GM12878 (cell line): ENCODE results near the gene TP53I3. TPM values are rescaled to one million over a fixed set of nuclear protein-coding genes. Genes with fewer than 3 reads are reported as not detected.

Source experiments
- ATAC-seq: fragments of 200-7000 bp; cut with Tn5 transposase; 3 replicates; pipeline ENCODE4 v1.9.1; 2020; ENCODE audit warnings: mild to moderate bottlenecking, moderate library complexity
- BruUV-seq: library from RNA; stranded (reverse); fragments of 400-500 nt; replicated peaks from 2 replicates; lab custom pipeline; 2021; lab: Mats Ljungman, UMichigan
- CTCF ChIA-PET: fragments of 300-600 bp; sonication (Branson Sonifier 250); formaldehyde crosslinking; extraction: SDS; loops from one replicate; lab custom pipeline; 2021; ENCODE audit warnings: inconsistent platforms; lab: Yijun Ruan, JAX
- POLR2A ChIA-PET: fragments of 350-600 bp; formaldehyde crosslinking; extraction: SDS; loops from one replicate; lab custom pipeline; 2021; ENCODE audit warnings: inconsistent platforms; lab: Charles Lee
- RAD21 ChIA-PET: fragments of 300-600 bp; sonication (Branson Sonifier 250); formaldehyde crosslinking; loops from one replicate; lab custom pipeline; 2023; ENCODE audit warnings: antibody characterized with exemption; ENCODE audit not compliant: unreplicated experiment; lab: Charles Lee
- SMC1A ChIA-PET: fragments of 300-600 bp; sonication (Branson Sonifier 250); formaldehyde crosslinking; loops from one replicate; lab custom pipeline; 2023; ENCODE audit not compliant: unreplicated experiment, uncharacterized antibody; lab: Charles Lee
- DNase-seq: peaks from one replicate; pipeline ENCODE4 v3.0.0-alpha.2; 2011; ENCODE audit warnings: low read depth, low spot score
- FAIRE-seq: peaks from 3 replicates; lab custom pipeline; 2011; peaks lifted over from hg19 to GRCh38; lab: Jason Lieb, UNC
- H2AFZ ChIP-seq: 2 replicates; pipeline ENCODE4 v1.6.0; 2011; ENCODE audit warnings: low read depth, low read length, control low read depth; ENCODE audit not compliant: control insufficient read depth
- H3K27ac ChIP-seq: 2 replicates; pipeline ENCODE4 v1.5.1; 2011; ENCODE audit warnings: control low read depth; ENCODE audit not compliant: control insufficient read depth, insufficient read depth
- H3K27me3 ChIP-seq, 2 experiments: replicated peaks in 1 of 2; 2 replicates each; pipeline versions ENCODE4 v1.6.0 to v1.6.1; 2011; ENCODE audit warnings: low read length in 1 of 2; ENCODE audit not compliant: control insufficient read depth in 2 of 2, insufficient read depth in 2 of 2
- H3K36me3 ChIP-seq, 2 experiments: 2 replicates each; pipeline ENCODE4 v1.5.1; 2011; ENCODE audit warnings: low read length in 1 of 2; ENCODE audit not compliant: control insufficient read depth in 2 of 2, insufficient read depth in 2 of 2
- H3K4me1 ChIP-seq: 2 replicates; pipeline ENCODE4 v1.6.1; 2011; ENCODE audit warnings: mild to moderate bottlenecking, low read length, moderate library complexity, mixed read lengths; ENCODE audit not compliant: control insufficient read depth, insufficient read depth
- H3K4me2 ChIP-seq: 2 replicates; pipeline ENCODE4 v1.6.0; 2011; ENCODE audit warnings: control low read depth; ENCODE audit not compliant: control insufficient read depth, insufficient read depth
- H3K4me3 ChIP-seq: fragments of 200-600 bp; sonication (generic); 2 replicates; pipeline ENCODE4 v1.5.1; 2016
- H3K79me2 ChIP-seq: 2 replicates; pipeline ENCODE4 v1.6.0; 2011; ENCODE audit warnings: low read length; ENCODE audit not compliant: control insufficient read depth, insufficient read depth
- H3K9ac ChIP-seq: 2 replicates; pipeline ENCODE4 v1.8.0; 2011; ENCODE audit warnings: low read length, control low read depth, mixed read lengths; ENCODE audit not compliant: control insufficient read depth, insufficient read depth
- H3K9me3 ChIP-seq: replicated peaks from 3 replicates; pipeline ENCODE4 v1.5.1; 2011; ENCODE audit warnings: mild to moderate bottlenecking, low read length; ENCODE audit not compliant: control insufficient read depth, insufficient read depth
- H4K20me1 ChIP-seq: 2 replicates; pipeline ENCODE4 v1.6.0; 2011; ENCODE audit not compliant: control insufficient read depth, insufficient read depth
- BHLHE40 ChIP-seq, 2 experiments: fragments of 450-650 bp in 1 of 2; IDR thresholded peaks; 2 replicates each; pipeline ENCODE4 v1.6.1; 2011 to 2017; ENCODE audit warnings: low read depth in 2 of 2, borderline replicate concordance in 1 of 2, improper control_type of control experiment in 1 of 2, low read length in 1 of 2, mild to moderate bottlenecking in 1 of 2
- CHD1 ChIP-seq: IDR thresholded peaks from 2 replicates; pipeline ENCODE4 v1.6.1; 2012; ENCODE audit warnings: low read depth, low read length, improper control_type of control experiment
- CREB1 ChIP-seq: IDR thresholded peaks from 2 replicates; pipeline ENCODE4 v1.6.1; 2012; ENCODE audit warnings: low read depth, mild to moderate bottlenecking, inconsistent platforms
- DPF2 ChIP-seq: fragments of 450-650 bp; IDR thresholded peaks from 2 replicates; pipeline ENCODE4 v1.6.1; 2017; ENCODE audit warnings: mild to moderate bottlenecking
- ELK1 ChIP-seq: IDR thresholded peaks from 2 replicates; pipeline ENCODE4 v1.6.1; 2012; ENCODE audit warnings: low read depth, low read length, improper control_type of control experiment
- KAT2A ChIP-seq: conservative IDR thresholded peaks from 2 replicates; pipeline ENCODE4 v1.6.1; 2011; ENCODE audit warnings: low read depth, low read length; ENCODE audit not compliant: control insufficient read depth
- MEF2B ChIP-seq: fragments of 450-650 bp; IDR thresholded peaks from 2 replicates; pipeline ENCODE4 v1.6.1; 2018; ENCODE audit warnings: mild to moderate bottlenecking, moderate library complexity; ENCODE audit not compliant: partially characterized antibody, poor library complexity, severe bottlenecking
- MTA2 ChIP-seq: fragments of 450-650 bp; IDR thresholded peaks from 2 replicates; pipeline ENCODE4 v1.6.1; 2016; ENCODE audit warnings: low read depth, mild to moderate bottlenecking, moderate library complexity
- NFYA ChIP-seq: IDR thresholded peaks from 2 replicates; pipeline ENCODE4 v1.6.1; 2011; ENCODE audit warnings: low read depth, mild to moderate bottlenecking, low read length, improper control_type of control experiment, borderline replicate concordance
- NR2C1 ChIP-seq: fragments of 450-650 bp; IDR thresholded peaks from 2 replicates; pipeline ENCODE4 v1.6.1; 2017; ENCODE audit warnings: antibody characterized with exemption, mild to moderate bottlenecking, moderate library complexity
- NR2C2 ChIP-seq: IDR thresholded peaks from 2 replicates; pipeline ENCODE4 v1.6.1; 2011; ENCODE audit warnings: borderline replicate concordance, low read depth; ENCODE audit not compliant: control insufficient read depth, insufficient read length
- NRF1 ChIP-seq: conservative IDR thresholded peaks from 2 replicates; pipeline ENCODE4 v1.6.1; 2011; ENCODE audit warnings: mild to moderate bottlenecking, low read depth, low read length, improper control_type of control experiment
- PAX8 ChIP-seq: fragments of 450-650 bp; IDR thresholded peaks from 2 replicates; pipeline ENCODE4 v1.6.1; 2017; ENCODE audit warnings: mild to moderate bottlenecking, moderate library complexity
- POU2F2 ChIP-seq: IDR thresholded peaks from 3 replicates; pipeline ENCODE4 v1.6.1; 2011; ENCODE audit warnings: low read depth, mild to moderate bottlenecking, low read length, borderline replicate concordance
- SMARCA5 ChIP-seq: fragments of 450-650 bp; IDR thresholded peaks from 2 replicates; pipeline ENCODE4 v1.6.1; 2017; ENCODE audit warnings: mild to moderate bottlenecking
- SUZ12 ChIP-seq: fragments of 200-600 bp; sonication (generic); IDR thresholded peaks from one replicate; pipeline ENCODE4 v1.6.1; 2018; ENCODE audit warnings: antibody characterized with exemption, mild to moderate bottlenecking; ENCODE audit not compliant: unreplicated experiment
- WGBS: methylation state at CpG from one replicate; pipeline ENCODE4 v1.1.6; 2016; ENCODE audit warnings: low lambda C conversion rate; ENCODE audit not compliant: insufficient replicate concordance, insufficient coverage; ENCODE audit errors: missing lambda C conversion rate; 5-methylcytosine and 5-hydroxymethylcytosine counted together
- in situ Hi-C: fragments of 300-500 bp; cut with MboI; formaldehyde crosslinking; loops from 9 replicates; pipeline ENCODE4 v1.14.3; 2018; ENCODE audit warnings: mixed read lengths
- intact Hi-C: fragments of 100-400 bp; cut with micrococcal nuclease; formaldehyde crosslinking; loops from one replicate; pipeline ENCODE4 v1.14.2; 2022; ENCODE audit not compliant: unreplicated experiment
- polyA plus RNA-seq, 11 experiments: library from polyadenylated mRNA; depleted of rRNA in 4 of 11; unstranded in 6 of 11; stranded (reverse) in 5 of 11; fragments of >200 nt; fragmentation: Nextera tagmentation in 4 of 11; fragmentation: Illumina TruSeq in 1 of 11; extraction: Ambion mirVana in 4 of 11; extraction: Trizol in 1 of 11; gene quantifications; 1 replicate in 1 of 11; 2 replicates in 10 of 11; pipeline versions ENCODE4 v1.2.1 to v1.2.3, GENCODE V29; 2011 to 2016; ENCODE audit warnings: inconsistent platforms in 2 of 11, missing spikeins in 2 of 11, low read depth in 1 of 11
- total RNA-seq, 4 experiments: library from RNA; depleted of rRNA in 3 of 4; stranded (reverse); fragments of >200 nt in 3 of 4; fragmentation: Illumina TruSeq in 1 of 4; extraction: Trizol in 1 of 4; gene quantifications; 2 replicates each; pipeline versions ENCODE4 v1.2.1 to v1.2.3, GENCODE V29; 2013 to 2021
- TF ChIP-seq, protein P1 (sequence below): IDR thresholded peaks from 2 replicates; pipeline ENCODE4 v1.6.1; 2011; ENCODE audit warnings: mild to moderate bottlenecking, low read depth, low read length, moderate library complexity; ENCODE audit not compliant: insufficient replicate concordance
- TF ChIP-seq, protein P2 (sequence below): IDR thresholded peaks from 2 replicates; pipeline ENCODE4 v1.6.1; 2012; ENCODE audit warnings: low read depth, low read length, improper control_type of control experiment

Gene TP53I3
- total and polyA plus RNA-seq, 10 of the 15 experiments (the other 5 are each of a cell fraction or from before 2014, with no cell fraction given), result 1.4 to 57.4 (median 11.6) TPM

GRCh38 chr2:24073816-24074215 is 10.8 kb downstream of the TP53I3 start:
- Histone ChIP-seq H3K9me3 (no peaks in the 10 kb centered on the region; the same call in 2 of the 3 replicates), H3K36me3 (peaks cover 0 to 5% of the 10 kb centered on the region in 2 experiments; a peak in 1 of 4 replicates), H3K4me2 (peak overlapping the region; percentile 1; the same call in 1 of the 2 replicates), H3K4me1 (peaks cover 9% of the 10 kb centered on the region), H3K9ac (no peak overlapping the region)
- no peak for FAIRE-seq
- RAD21 ChIA-PET, result interaction anchor here (0.8 to 1.6 kb wide), 2 partner anchors 27 to 147 kb away, joined by 6 to 7 read pairs; partner anchors contain the start of genes ATAD2B and WDCP
- TF ChIP-seq NR2C1 (no peak), MTA2 (no peak), SUZ12 (no peak), BHLHE40 (IDR thresholded peaks at IDR 0.05; ENCODE audit: borderline replicate concordance in 1 of 2, low read depth in 2 of 2, low read length in 1 of 2) (no peak), MEF2B (no peak), DPF2 (no peak), POU2F2 (no peak), NRF1 (no peak), PAX8 (no peak), NR2C2 (no peak), NFYA (no peak), KAT2A (no peak), SMARCA5 (no peak), ELK1 (no peak), CREB1 (no peak), CHD1 (no peak)
- TF ChIP-seq, protein P1, sequence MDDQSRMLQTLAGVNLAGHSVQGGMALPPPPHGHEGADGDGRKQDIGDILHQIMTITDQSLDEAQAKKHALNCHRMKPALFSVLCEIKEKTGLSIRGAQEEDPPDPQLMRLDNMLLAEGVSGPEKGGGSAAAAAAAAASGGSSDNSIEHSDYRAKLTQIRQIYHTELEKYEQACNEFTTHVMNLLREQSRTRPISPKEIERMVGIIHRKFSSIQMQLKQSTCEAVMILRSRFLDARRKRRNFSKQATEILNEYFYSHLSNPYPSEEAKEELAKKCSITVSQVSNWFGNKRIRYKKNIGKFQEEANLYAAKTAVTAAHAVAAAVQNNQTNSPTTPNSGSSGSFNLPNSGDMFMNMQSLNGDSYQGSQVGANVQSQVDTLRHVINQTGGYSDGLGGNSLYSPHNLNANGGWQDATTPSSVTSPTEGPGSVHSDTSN, result no peak
- TF ChIP-seq, protein P2, sequence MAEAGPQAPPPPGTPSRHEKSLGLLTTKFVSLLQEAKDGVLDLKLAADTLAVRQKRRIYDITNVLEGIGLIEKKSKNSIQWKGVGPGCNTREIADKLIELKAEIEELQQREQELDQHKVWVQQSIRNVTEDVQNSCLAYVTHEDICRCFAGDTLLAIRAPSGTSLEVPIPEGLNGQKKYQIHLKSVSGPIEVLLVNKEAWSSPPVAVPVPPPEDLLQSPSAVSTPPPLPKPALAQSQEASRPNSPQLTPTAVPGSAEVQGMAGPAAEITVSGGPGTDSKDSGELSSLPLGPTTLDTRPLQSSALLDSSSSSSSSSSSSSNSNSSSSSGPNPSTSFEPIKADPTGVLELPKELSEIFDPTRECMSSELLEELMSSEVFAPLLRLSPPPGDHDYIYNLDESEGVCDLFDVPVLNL, result no peak
- TF ChIP-seq, all 136 proteins: peak for 0
- WGBS, result 51% methylated on average over 6 of the region's 6 CpGs
- Histone ChIP-seq H3K79me2 (peaks cover 27% of the 10 kb centered on the region), H3K27ac (no peak overlapping the region), H2AFZ (no peak overlapping the region), H3K27me3 (no peaks in the 10 kb centered on the region), H4K20me1 (no peaks in the 10 kb centered on the region), H3K4me3 (no peak overlapping the region)
- ChIA-PET CTCF (interaction anchor here (0.9 to 5.0 kb wide), 4 partner anchors 11 to 249 kb away, joined by 3 to 30 read pairs (median 4); partner anchors contain the start of genes ATAD2B and TP53I3), POLR2A (interaction anchor here (1.2 to 1.7 kb wide), 2 partner anchors 27 to 148 kb away, joined by 4 to 6 read pairs; partner anchors contain the start of genes ATAD2B and WDCP), SMC1A (interaction anchor here (0.7 to 2.6 kb wide), 7 partner anchors 10 to 258 kb away, joined by 3 to 13 read pairs (median 3); partner anchors contain the start of gene ATAD2B)
- ATAC-seq (no peak), DNase-seq (no peak)
- BruUV-seq, result no TSS peak
- in situ Hi-C loops, result no loop called here
- intact Hi-C loops, result no loop called here
